ENCODE measurements around the gene C5AR1. TPM values are rescaled to one million over a fixed set of nuclear protein-coding genes. Genes with fewer than 3 reads are reported as not detected.

C5AR1 gene
- total and polyA plus RNA-seq, 9 of the 15 experiments (the other 6 are each of a cell fraction or from before 2014, with no cell fraction given) = 0.06 to 1.6 (median 0.28) TPM; not detected in 3

GRCh38 chr19:47261946-47262793 is 47.5 kb upstream of the C5AR1 start (continued):
- peak; percentile 51; the same call in 1 of the 2 replicates for TF ChIP-seq ZNF395 (CRISPR knock-in tag; IDR thresholded peaks at IDR 0.05)
- peak in 1 of 2 experiments; percentile 69; a peak in 2 of 4 replicates for TF ChIP-seq TEAD1 (CRISPR knock-in tag; IDR thresholded peaks at IDR 0.05)
- peak; percentile 98 for TF ChIP-seq HMBOX1 (IDR thresholded peaks at IDR 0.05)
- TF ChIP-seq ZEB2 (IDR thresholded peaks at IDR 0.05) = 0 out of 2 replicates have a peak, but pooled peaks have one; percentile 18
- TF ChIP-seq ZBTB1 (CRISPR knock-in tag; IDR thresholded peaks at IDR 0.05; ENCODE audit: borderline replicate concordance, low read depth) = peak; percentile 94
- 0 out of 2 replicates have a peak, but pooled peaks have one; percentile 31 for TF ChIP-seq CREM (IDR thresholded peaks at IDR 0.05; ENCODE audit: low read depth)
- TF ChIP-seq LCOR (CRISPR knock-in tag; IDR thresholded peaks at IDR 0.05) = peak; percentile 91

Data from K562 (cell line).